Measurements from ENCODE around the gene TBC1D10A.

The TBC1D10A gene

GRCh38 chr22:30253205-30253852, 73.4 kb downstream of the TBC1D10A start:
- TF ChIP-seq CTCF (IDR thresholded peaks at IDR 0.05; ENCODE audit: low read depth, low read length, missing control alignments) = no peak
- H3K4me3 ChIP-seq (ENCODE audit: low read depth, low read length) = no peak overlapping the region
- DNase-seq (ENCODE audit: low read depth) = no peak

GRCh38 chr22:30252411-30253204, 74.1 kb downstream of the TBC1D10A start:
- no peak overlapping the region for H3K4me3 ChIP-seq (ENCODE audit: low read depth, low read length)
- DNase-seq (ENCODE audit: low read depth) = no peak
- TF ChIP-seq CTCF (IDR thresholded peaks at IDR 0.05; ENCODE audit: low read depth, low read length, missing control alignments) = no peak

- H3K4me3 ChIP-seq (ENCODE audit: low read depth, low read length) = no peak overlapping the region
- DNase-seq (ENCODE audit: low read depth) = no peak
- TF ChIP-seq CTCF (IDR thresholded peaks at IDR 0.05; ENCODE audit: low read depth, low read length, missing control alignments) = no peak
Observed at GRCh38 chr22:30251711-30252110, 75.0 kb downstream of the TBC1D10A start.

GRCh38 chr22:30250661-30251267, 76.0 kb downstream of the TBC1D10A start:
- no peak overlapping the region for H3K4me3 ChIP-seq (ENCODE audit: low read depth, low read length)
- no peak for TF ChIP-seq CTCF (IDR thresholded peaks at IDR 0.05; ENCODE audit: low read depth, low read length, missing control alignments)
- DNase-seq (ENCODE audit: low read depth) = no peak

GRCh38 chr22:30250039-30250565, 76.6 kb downstream of the TBC1D10A start:
- H3K4me3 ChIP-seq (ENCODE audit: low read depth, low read length) = no peak overlapping the region
- no peak for TF ChIP-seq CTCF (IDR thresholded peaks at IDR 0.05; ENCODE audit: low read depth, low read length, missing control alignments)
- no peak for DNase-seq (ENCODE audit: low read depth)

GRCh38 chr22:30249049-30250038, 77.4 kb downstream of the TBC1D10A start:
- no peak overlapping the region for H3K4me3 ChIP-seq (ENCODE audit: low read depth, low read length)
- DNase-seq (ENCODE audit: low read depth) = no peak
- TF ChIP-seq CTCF (IDR thresholded peaks at IDR 0.05; ENCODE audit: low read depth, low read length, missing control alignments) = no peak
